ENCODE results near the gene ZNF609.
"Not testable (repeated sequence)": the region's sequence is repeated elsewhere in the genome, so short reads cannot be mapped to it uniquely, and the experiment has no call there.

The ZNF609 gene

DNA sequence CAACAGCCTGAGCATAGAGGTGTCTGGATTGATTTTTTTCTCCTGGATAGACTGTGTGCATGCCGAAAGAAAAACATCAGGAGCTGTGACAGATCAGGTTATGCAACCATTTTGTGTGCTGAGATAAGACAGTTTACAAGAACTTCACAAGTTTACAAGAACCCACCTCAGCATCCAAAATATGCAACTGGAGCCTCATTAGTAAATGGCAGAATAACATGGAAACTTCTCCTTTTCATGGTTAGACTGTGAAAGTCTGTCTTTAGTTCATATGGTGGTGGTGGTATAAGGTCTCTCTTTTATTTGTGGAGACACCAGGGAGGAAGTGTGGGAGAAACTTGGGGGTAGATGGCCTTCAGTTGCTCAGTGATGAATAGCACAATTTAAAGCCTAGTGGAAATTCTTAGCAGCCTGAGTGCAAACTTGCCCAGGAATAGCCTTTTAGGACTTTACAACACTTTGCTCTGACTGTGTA is 3.7 kb upstream of the ZNF609 start:
- DNase-seq = peak; percentile 60

DNA sequence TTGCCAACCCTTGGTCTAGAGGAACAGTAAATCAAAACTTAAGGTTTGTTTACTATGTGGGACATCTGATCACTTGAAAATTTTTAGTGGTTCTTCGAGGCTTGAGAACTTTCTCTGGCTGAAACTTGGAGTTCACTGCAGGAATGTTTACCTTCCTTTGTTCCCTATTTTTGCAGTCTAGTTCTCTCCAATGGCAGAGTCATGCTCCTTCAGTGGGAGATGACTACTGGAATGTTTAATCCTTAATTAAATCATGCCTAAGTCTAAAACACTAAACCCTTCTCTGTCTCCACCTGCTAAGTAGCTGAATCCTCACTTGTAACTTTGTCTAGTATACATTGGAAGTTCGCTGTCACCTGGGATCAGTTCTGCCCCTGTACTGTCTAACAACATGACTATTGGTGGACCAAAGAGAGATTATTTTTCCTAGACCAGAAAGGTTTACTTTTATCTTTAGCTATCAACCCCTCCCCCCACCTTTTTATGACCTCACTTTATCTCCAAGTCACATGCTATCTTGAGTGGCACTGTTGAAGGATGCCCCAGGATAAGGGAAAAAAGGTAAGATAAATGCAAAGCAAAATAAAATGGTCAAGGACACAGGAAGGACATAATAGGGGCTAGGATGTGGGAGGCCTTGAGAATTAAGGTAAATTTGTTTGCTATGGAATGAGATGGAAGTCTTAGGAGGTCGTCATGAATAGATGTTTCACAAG is 1.2 kb upstream of the ZNF609 start:
- no peak for DNase-seq

DNA sequence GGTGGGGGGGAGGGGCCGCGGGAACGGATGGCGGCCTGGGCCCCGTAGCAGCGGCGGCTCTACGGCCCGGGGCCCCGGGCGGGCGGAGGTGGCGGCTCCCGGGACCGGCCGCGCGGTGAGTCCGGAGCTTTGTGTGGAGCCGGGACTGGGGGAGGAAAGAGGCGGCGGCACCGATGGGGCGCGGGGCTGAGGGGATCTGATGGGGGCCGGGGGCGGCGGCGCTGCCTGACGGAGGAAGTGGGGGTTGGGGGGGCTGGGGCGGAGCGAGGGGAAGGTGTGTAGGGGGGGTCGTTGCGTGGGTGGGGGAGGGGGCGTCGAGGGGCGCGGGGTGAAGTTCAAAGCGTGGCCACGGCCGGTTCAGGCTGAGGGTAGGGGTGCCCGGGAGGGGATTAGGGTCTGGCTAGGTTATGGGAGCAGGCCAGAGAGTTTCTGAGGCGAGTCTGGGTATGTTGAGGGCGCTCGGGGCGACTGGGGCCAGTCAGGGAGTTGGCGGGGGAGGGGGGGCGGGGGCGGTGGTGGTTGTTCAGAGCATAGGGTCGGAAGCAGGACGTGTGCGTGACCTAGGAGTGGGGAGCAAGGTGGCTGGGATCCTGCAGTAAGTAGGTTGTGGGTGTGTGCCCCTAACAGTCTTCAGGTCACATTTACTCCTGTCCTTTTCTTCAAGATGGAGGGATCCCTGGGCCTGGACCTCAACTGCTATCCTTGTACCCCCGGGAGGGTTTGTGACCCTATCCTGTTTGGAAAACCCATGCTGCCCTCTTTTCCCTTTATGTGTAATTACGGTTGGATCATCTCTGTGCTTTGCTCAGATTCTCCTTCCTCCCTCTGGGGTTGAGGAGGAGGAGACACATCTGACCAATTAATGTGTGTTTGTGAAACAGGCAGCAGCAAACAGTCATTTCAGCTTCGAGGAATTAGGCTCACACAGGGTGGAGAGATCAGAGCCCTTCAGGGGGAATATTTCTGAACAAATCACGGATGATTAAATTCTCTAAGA is 644 bp downstream of the ZNF609 start:
- no peak for DNase-seq

DNA sequence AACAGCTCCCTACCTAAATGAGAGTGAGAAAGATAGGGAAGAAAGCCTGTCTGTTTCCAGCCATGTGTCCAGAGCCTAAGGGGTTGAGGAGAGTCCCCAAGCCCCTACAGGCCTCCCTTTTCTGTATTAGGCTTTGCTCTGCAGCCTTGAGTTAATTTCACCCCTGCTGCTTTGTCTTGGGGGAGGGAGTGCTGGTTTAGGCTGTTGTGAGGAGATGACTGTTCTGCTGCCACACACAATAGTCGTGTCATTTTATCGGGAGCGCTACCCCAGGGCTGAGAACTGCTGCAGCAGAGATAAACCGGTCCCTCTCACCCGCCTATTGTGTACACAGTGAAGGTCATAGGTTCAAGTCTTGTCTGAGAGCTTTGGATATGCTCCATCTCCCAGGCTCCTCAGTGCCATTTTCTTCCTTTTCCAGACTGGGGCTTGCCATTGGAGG is 1.4 kb downstream of the ZNF609 start:
- no peak for DNase-seq

DNA sequence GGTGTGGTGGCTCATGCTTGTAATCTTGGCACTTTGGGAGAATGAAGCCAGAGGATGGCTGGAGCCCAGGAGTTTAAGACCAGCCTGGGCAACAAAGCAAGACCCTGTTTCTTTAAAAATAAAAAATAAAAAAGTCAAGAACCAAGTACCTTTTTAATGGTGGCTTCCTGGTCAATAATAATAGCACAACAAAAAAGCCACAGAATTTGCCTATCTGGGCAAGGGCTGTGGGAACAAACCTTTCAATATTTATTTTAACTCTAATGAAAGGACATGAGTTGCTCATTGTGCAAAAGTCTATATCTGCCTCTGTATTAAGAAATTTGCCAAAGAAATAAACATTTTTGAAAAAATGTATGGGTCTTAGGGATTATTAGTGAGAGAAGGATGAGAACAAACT is 2.1 kb downstream of the ZNF609 start:
- DNase-seq = no peak

DNA sequence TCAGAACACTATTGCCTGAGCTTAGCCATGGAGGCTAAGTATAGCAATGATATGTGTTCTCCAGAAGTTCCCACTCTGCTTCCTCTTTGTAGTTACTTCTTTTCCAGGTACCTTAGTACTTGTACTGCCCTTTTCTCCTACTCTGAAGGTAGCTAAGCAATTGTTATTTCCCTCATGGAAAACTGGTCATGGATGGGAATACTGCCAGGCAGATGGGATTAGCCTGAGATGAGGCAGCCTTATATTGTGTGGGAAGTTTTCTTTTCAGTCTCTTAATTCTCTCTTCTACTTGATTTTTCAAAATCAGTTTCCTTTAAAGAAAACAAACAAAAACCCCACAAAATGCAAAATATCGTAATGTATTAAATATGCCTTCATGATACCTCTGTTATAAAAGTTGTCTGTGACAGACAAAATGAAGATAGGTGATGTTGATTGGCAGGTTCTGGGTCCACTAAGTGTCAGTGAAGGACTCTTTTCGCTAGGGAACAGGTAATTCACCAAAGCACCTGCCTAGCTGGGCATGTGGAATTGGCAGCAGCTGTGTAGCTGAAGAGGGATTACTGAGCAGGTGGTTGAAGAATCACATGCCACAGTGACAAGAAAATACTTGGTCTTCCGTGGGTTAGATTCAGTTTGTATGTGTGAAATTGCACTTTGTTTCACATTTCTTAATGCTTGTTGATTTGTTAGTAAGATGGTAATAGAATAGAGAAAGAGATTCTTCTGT is 4.1 kb downstream of the ZNF609 start:
- DNase-seq = no peak

DNA sequence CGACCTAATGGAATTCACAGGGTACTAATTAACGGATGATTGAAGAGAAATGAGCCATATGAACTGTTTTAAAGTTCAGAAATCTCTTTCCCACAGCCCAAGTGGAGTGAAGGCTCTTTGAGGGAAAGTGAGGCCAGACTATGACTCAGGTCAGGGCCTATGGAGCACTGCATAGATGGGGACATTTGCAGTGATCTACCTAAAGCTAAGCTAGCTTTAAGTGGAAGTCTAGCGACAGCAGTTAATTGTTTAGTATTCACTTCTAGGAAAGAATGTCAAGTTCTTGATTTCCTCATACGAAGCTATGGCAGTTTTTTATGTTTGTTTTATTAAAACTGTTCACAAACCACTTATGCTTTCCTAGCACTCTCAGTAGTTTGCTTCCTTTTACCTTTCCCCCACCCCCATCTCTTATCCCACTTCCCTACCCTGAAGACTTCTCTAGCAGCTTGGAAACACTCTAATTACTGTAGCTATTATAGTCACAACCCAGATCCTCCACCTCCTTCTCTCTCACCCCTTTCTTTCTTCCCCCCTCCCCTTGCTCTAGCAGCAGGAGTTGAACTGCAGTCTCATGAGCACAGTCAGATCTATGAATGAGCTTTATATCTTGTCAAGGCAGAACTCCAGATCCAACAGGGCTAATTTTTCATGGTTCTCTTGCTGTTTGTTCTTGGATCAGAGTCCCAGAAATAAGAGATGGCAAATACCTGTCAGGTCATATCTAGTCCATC is 6.2 kb downstream of the ZNF609 start:
- no peak for DNase-seq

DNA sequence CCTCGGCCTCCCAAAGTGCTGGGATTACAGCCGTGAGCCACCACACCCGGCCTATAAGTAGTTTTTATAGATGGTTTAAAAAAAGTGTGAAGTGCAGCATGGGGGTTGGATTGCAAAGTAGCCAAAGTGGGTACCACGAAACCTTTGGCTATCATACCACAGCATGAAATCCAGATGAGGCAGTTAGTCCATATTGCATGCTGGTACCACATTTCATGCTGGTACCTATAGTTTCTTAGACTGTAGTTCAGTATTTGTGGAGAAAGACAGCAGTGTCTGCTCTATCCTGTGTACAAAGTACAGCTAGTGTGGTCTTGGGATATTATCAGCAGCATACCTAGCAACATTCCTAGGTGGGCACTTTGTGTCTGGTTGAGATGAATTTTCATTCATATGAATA is 11.8 kb downstream of the ZNF609 start:
- no peak for DNase-seq

DNA sequence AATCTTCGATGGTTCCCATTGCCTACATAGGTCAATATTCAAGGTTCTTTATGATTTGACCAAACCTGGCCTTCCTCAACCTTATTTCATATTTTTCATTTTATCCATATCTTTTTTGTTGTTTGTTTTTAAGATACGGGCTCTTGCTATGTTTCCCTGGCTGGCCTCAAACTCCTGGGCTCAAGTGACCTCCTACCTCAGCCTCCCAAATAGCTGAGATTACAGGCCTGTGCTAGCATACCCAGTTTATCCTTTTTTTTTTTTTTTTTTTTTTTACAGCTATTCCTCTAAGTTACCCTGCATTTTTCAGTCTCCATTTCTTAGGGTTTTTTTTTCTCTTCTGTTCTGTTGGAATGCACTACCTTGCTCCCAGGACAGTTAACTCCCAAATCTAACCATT is 14.5 kb downstream of the ZNF609 start:
- no peak for DNase-seq

DNA sequence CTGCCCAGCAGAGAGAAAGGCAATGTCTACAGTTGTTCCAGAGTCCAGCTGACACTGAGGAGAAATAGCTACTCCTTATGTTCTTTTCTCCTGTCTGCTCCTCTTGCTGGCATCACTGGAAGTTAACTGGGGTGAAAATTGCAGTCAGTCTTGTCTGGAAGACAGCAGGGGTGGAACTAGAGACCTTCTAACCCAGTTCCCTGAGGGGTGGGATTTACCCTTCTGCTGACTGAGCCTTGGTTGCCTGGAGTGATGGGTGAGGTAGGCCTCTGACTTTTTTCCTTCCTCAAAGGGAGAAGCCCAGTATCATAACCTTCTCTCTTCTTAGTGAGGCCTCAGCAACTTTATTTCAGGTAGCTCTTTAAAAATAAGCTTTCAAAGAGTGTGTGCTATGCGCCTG is 16.2 kb downstream of the ZNF609 start:
- no peak for DNase-seq

DNA sequence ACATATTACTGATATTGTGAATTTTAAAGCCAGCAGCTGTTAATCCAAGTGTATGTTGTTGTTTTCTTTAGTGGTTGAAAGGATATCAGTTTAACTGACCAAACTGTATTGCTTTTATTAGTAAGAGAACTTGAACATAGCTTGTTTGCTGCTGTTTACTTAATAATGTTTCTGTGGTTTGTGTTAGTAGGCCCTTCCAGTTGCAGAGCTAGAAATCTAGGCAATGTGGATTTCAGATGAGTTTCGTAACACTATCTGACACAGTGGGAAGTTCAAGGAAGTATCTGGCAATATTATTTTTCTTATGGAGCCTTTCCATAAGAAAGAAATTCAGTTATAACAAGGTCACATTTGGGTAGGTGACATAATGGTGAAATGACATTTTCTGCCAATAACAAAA is 18.5 kb downstream of the ZNF609 start:
- DNase-seq = no peak

DNA sequence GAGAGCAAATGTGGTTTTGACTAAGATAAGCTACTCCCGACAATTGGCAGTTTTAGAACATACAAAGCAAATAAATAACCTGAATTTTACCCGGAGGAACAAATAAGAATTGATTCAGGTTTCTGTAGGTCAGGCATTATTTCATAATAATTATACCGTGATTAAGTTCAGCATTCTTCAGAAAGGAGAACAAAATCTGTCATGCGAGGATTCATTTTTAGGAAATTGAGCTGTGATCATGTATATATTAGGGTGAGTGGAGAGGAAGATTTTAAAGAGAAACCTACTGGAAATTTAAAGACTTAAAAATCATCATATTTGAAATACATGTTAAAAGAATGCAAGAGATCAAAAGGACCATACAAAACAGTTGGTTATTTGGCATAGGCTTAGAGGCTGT is 20.5 kb downstream of the ZNF609 start:
- DNase-seq = no peak

DNA sequence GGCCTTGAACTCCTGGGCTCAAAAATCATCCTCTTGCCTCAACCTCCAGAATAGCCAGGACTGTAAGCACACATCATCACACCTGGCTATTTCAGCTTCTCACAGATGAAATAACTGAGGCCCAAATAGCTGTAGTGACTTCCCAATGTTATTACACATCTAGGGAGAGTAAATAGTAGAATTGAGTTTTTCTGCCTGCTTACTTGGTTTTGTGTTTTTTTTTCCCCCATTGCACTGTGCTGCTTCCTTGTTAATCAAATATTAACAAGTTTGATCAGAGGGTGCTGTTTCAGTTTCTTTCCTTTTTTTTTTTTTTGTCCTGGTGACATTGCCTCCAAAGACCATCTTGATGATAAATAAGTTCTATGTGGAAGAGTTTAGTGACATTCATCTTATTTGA is 23.4 kb downstream of the ZNF609 start:
- DNase-seq = no peak

DNA sequence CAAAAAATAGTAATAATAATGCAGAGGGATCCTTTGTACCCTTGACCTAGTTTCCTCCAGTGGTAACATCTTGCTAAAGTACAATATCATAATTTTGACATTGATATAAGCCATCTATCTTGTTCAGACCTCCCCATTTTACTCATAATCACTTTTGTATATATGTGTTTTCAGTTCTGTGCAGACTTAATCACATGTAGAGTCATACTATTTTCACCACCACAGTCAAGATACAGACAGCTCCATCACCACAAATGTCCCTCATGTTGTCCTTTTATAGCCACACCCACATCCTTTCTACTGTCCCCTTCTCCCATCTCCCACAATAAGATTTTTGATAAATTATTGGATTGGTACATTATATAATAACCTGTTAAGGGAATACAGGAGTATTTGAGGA is 25.4 kb downstream of the ZNF609 start:
- DNase-seq = no peak

DNA sequence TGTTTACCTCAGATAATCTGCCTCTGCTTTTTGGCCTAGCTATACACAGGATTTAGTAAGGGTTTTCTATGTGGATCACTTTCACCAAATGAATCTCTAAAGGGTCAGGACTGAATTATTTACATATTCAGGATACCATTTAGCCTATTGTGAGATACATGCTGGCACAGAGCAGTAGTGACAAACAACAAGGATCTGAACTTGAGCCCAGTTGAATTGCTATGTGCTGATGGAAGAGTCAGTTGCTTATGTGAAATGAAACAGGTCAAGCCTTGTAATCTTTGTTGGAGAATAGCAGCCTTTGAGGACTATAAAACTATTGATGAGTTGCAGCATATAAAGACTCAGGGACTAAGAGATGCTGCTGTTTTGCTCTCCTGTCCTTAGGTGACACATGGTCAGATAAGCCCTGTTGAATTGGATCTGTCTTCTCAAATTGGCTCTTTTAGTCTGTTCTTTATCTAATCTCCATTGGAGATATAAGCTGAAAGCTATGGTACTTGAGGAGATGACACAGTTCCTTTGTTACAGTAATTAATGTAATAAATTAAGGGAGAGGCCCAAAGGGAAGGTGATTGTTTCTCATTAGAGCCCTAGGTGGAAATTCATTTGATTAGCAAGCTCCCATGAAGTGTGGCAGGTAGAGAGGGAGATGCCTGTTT is 30.4 kb downstream of the ZNF609 start:
- DNase-seq = no peak

DNA sequence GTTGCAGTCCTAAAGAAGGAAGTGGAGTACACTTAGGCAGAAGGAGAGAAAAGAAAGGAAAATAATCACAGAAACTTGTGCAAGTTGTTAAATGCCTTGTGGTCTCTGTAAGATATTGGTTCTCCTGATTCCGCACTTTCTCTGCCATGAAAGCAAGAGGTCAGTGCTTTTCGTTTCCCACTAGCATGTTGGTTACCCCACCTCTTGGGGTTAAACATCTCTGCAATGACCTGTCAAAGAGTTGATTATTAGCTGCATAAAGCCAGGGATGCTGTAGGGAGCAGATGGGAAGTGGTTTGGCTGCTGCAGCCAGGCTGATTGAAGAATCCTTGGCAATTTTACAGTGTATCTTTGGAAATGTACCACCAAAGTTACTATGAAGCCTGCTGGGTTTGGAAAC is 33.3 kb downstream of the ZNF609 start:
- DNase-seq = no peak

DNA sequence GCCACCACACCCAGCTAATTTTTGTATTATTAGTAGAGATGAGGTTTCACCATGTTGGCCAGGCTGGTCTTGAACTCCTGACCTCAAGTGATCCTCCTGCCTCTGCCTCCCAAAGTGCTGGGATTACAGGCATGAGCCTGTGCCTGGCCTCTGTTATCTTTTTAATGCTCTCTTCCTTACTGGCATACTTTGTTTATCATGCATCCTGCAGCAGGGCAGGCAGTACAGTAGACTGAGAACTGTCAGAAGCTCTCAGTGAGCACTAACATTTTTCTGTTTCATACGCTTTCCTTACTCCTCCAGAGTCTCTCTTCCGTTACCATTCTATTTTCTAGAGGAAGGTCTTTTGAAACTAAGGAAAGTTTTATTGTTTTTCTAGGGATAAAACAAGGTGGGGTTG is 35.6 kb downstream of the ZNF609 start:
- not testable (repeated sequence) for DNase-seq

DNA sequence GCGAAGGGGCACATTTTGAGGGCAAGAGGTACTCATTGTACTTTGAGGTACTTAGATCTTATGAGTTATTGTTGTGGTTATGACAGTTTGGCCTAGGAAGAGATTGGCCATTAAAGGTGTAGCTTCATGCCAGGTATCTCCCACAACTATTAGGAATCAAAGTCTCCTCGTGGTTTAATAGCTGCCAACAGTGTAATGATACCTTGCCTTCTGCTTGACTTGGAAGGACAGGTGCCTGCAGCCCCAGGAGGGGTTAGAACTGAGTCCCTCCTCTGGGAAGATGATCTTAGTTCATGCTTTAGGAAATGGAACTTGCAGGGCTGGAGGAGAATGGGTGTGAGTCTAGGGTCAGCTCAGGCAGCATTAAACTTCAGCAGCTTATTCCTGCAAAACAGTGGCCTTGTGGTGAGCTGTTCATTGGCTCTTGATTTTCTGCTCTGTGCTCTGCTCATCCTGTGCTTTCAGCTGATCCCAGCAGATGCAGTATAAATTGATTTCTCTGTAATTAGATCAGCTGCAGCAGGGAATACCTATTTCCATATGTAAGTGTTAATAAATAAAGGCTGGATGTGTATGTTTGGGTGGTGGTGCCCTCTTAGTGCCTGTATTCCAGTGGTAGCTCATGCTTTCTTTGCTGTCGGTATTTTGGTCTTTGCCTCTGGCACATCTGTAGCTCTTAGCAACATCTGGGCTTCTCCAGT is 40.5 kb downstream of the ZNF609 start:
- DNase-seq = no peak

DNA sequence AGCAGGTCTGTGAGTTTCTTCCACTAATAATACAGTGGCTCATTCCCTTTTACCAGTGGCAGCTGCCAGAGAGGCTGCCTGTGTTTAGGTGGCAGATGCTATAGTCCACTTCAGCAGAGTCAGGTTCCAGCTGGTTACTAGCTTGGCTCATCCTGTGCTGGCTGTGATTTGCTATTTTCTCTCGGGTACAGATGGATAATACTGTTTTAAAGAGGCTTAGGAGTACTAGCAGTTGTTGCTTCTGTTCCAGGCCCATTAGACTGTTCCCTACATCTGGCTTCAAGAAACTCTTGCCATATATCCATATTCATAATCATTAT is 41.0 kb downstream of the ZNF609 start:
- no peak for DNase-seq

DNA sequence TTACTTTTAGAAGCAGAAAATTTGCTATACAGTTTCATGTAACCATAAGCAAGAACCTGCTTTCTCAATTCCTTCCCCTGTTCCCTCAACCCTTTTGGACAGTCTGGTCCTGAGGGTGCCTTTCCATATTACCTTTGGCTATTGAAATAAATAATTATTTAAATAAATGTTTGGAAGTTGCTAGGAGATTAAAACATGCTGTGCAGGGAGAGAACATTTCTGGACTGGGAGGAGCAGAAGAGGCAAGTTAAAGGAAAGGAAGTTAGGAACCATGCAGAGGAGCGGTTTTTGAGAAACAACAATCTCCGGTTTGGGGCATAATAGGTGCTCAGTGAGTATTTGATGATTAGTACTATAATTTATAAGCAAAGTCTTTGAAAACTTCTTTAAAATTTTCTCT is 41.8 kb downstream of the ZNF609 start:
- DNase-seq = no peak

DNA sequence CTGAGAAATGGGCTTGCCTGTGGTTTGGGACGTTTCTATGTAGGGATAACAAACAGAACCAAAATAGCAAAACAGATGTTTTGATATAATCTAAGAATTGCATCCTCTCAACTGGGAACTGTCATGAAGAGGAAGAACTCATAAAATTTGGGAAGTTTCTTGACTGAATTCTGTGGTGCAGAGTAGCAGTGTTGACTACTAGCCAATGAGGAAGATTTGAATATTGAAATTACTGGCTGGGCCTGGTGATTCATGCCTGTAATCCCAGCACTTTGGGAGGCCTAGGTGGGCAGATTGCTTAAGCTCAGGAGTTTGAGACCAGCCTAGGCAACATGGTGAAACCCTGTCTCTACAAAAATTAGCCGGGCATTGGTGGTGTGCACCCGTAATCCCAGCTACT is 42.2 kb downstream of the ZNF609 start:
- no peak for DNase-seq

DNA sequence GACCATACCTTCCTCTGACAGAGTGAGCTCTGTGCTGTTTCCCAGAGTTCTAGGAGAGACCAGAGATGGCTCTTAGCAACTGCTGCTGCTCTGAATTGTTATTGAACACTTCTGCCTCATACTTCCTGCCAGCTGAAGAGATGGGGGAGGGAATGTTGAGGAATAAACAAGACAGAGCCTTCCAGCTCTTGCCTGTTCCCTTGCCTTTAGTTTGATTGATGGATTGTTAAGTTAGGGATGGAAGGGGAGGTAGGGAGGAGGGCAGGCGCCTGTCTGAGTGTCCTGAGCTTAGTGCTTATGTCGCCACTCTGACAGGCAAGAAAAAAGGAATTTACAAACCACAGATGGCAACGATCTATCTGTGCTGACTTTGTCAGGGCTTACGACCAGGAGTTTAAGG is 42.8 kb downstream of the ZNF609 start:
- DNase-seq = no peak
